Keratinocyte (primary cell): ENCODE measurements around the gene CCT6A.
A peak's percentile ranks its signal among the peaks of the same experiment; 100 is the strongest.

Source experiments
- CTCF ChIP-seq, 3 experiments: IDR thresholded peaks in 1 of 3; conservative IDR thresholded peaks in 1 of 3; optimal IDR thresholded peaks in 1 of 3; 2 replicates in 2 of 3; 3 replicates in 1 of 3; pipeline versions ENCODE3 to v1.5.1; 2011; ENCODE audit warnings: low read length in 3 of 3, mild to moderate bottlenecking in 3 of 3, moderate library complexity in 2 of 3, control low read depth in 1 of 3, inconsistent platforms in 1 of 3; ENCODE audit not compliant: insufficient read depth in 2 of 3; ENCODE audit errors: extremely low read depth in 1 of 3
- EZH2 ChIP-seq: IDR thresholded peaks from one replicate; pipeline ENCODE4 v1.6.1; 2012; ENCODE audit warnings: inconsistent platforms, mild to moderate bottlenecking, low read length, moderate library complexity

GRCh38 chr7:56079450-56080185, 28.1 kb downstream of the CCT6A start:
- TF ChIP-seq CTCF (optimal IDR thresholded peaks at IDR 0.05 in 1 of 3, IDR thresholded peaks at IDR 0.05 in 1 of 3, conservative IDR thresholded peaks at IDR 0.05 in 1 of 3; ENCODE audit: extremely low read depth in 1 of 3, insufficient read depth in 2 of 3, low read length in 3 of 3) (peak in 1 of 3 experiments; percentile 10), EZH2 (no peak)
